Keratinocyte (primary cell): ENCODE measurements around the gene ACVR1. TPM values are rescaled to one million over a fixed set of nuclear protein-coding genes. Genes with fewer than 3 reads are reported as not detected.

Source experiments
- DNase-seq: peaks from one replicate; pipeline ENCODE4 v3.0.0-alpha.2; 2011; ENCODE audit warnings: low read depth, missing footprints, low spot score
- FAIRE-seq: peaks from 2 replicates; lab custom pipeline; 2011; peaks lifted over from hg19 to GRCh38; lab: Jason Lieb, UNC
- H2AFZ ChIP-seq: 2 replicates; pipeline ENCODE4 v1.6.0; 2012; ENCODE audit warnings: low read length, control low read depth, inconsistent platforms; ENCODE audit not compliant: control insufficient read depth
- H3K27ac ChIP-seq: 2 replicates; pipeline ENCODE4 v1.5.1; 2011; ENCODE audit warnings: low read length; ENCODE audit not compliant: control insufficient read depth, insufficient read depth
- H3K27me3 ChIP-seq: 3 replicates; pipeline ENCODE4 v1.6.0; 2011; ENCODE audit warnings: low read length; ENCODE audit not compliant: control insufficient read depth, insufficient read depth; ENCODE audit errors: extremely low read depth
- H3K36me3 ChIP-seq, 2 experiments: 2 replicates in 1 of 2; 3 replicates in 1 of 2; pipeline ENCODE4 v1.5.1; 2011; ENCODE audit warnings: low read length in 2 of 2, mild to moderate bottlenecking in 1 of 2; ENCODE audit not compliant: control insufficient read depth in 2 of 2, insufficient read depth in 2 of 2; ENCODE audit errors: extremely low read depth in 1 of 2
- H3K4me1 ChIP-seq: 3 replicates; pipeline ENCODE4 v1.5.1; 2011; ENCODE audit warnings: low read length; ENCODE audit not compliant: control insufficient read depth, insufficient read depth; ENCODE audit errors: extremely low read depth
- H3K4me2 ChIP-seq: 3 replicates; pipeline ENCODE4 v1.6.0; 2011; ENCODE audit warnings: low read depth, low read length; ENCODE audit not compliant: control insufficient read depth, insufficient read depth; ENCODE audit errors: extremely low read depth
- H3K4me3 ChIP-seq, 3 experiments: fragments of 200-600 bp in 1 of 3; sonication (generic) in 1 of 3; 2 replicates in 2 of 3; 3 replicates in 1 of 3; pipeline ENCODE4 v1.5.1; 2011 to 2016; ENCODE audit warnings: low read length in 3 of 3, mild to moderate bottlenecking in 3 of 3, control low read depth in 2 of 3, inconsistent platforms in 1 of 3, low read depth in 1 of 3, mixed read lengths in 1 of 3, mixed run types in 1 of 3, moderate library complexity in 1 of 3; ENCODE audit not compliant: control insufficient read depth in 2 of 3, insufficient read depth in 2 of 3; ENCODE audit errors: extremely low read depth in 1 of 3
- H3K79me2 ChIP-seq: 2 replicates; pipeline ENCODE4 v1.6.0; 2012; ENCODE audit warnings: low read length; ENCODE audit not compliant: control insufficient read depth, insufficient read depth
- H3K9ac ChIP-seq: 3 replicates; pipeline ENCODE4 v1.6.0; 2011; ENCODE audit warnings: low read length; ENCODE audit not compliant: control insufficient read depth, insufficient read depth; ENCODE audit errors: extremely low read depth
- H3K9me1 ChIP-seq: 3 replicates; pipeline ENCODE4 v1.6.0; 2011; ENCODE audit warnings: low read length; ENCODE audit not compliant: control insufficient read depth, insufficient read depth; ENCODE audit errors: extremely low read depth
- H3K9me3 ChIP-seq: 2 replicates; pipeline ENCODE4 v1.5.1; 2012; ENCODE audit warnings: low read depth, low read length; ENCODE audit not compliant: control insufficient read depth
- H4K20me1 ChIP-seq: 3 replicates; pipeline ENCODE4 v1.6.0; 2011; ENCODE audit warnings: low read length; ENCODE audit not compliant: control insufficient read depth, insufficient read depth; ENCODE audit errors: extremely low read depth
- EZH2 ChIP-seq: IDR thresholded peaks from one replicate; pipeline ENCODE4 v1.6.1; 2012; ENCODE audit warnings: inconsistent platforms, mild to moderate bottlenecking, low read length, moderate library complexity
- dilution Hi-C: fragments of 300-500 bp; cut with MboI; formaldehyde crosslinking; loops from one replicate; pipeline ENCODE4 v1.7.0; 2020; ENCODE audit warnings: low sequenced_read_pairs; ENCODE audit not compliant: extremely low pct_ligation_motif_present
- polyA plus RNA-seq, 5 experiments: library from polyadenylated mRNA; depleted of rRNA in 3 of 5; stranded (reverse) in 3 of 5; stranded (forward) in 1 of 5; unstranded in 1 of 5; fragments of >200 nt; gene quantifications; 1 replicate in 1 of 5; 2 replicates in 3 of 5; 3 replicates in 1 of 5; pipeline versions ENCODE4 v1.2.1 to v1.2.3, GENCODE V29; 2011 to 2012; ENCODE audit warnings: missing spikeins in 2 of 5, low read depth in 1 of 5, low replicate concordance in 1 of 5
- TF ChIP-seq, protein P1 (sequence below), 3 experiments: IDR thresholded peaks in 1 of 3; conservative IDR thresholded peaks in 1 of 3; optimal IDR thresholded peaks in 1 of 3; 2 replicates in 2 of 3; 3 replicates in 1 of 3; pipeline versions ENCODE3 to v1.5.1; 2011; ENCODE audit warnings: low read length in 3 of 3, mild to moderate bottlenecking in 3 of 3, moderate library complexity in 2 of 3, control low read depth in 1 of 3, inconsistent platforms in 1 of 3; ENCODE audit not compliant: insufficient read depth in 2 of 3; ENCODE audit errors: extremely low read depth in 1 of 3

Gene ACVR1
- polyA plus RNA-seq, 1 donor (not counting 4 experiments of a cell fraction or from before 2014, with no cell fraction given) = 30.8 TPM

GRCh38 chr2:157864857-157865430, 11.2 kb downstream of the ACVR1 start:
- no peaks in the 10 kb centered on the region for H3K9me1 ChIP-seq
- peaks cover 0 to 1% of the 10 kb centered on the region in 2 experiments for H3K36me3 ChIP-seq
- no peaks in the 10 kb centered on the region for H3K4me1 ChIP-seq
- no peak overlapping the region for H3K9ac ChIP-seq
- no peak overlapping the region for H3K4me3 ChIP-seq
- H4K20me1 ChIP-seq = no peaks in the 10 kb centered on the region
- FAIRE-seq (no peak), DNase-seq (no peak)
- no peaks in the 10 kb centered on the region for H3K27me3 ChIP-seq
- dilution Hi-C loops = no loop called here
- H3K4me2 ChIP-seq = no peak overlapping the region
- no peak overlapping the region for H3K27ac ChIP-seq
- H2AFZ ChIP-seq = no peak overlapping the region
- TF ChIP-seq, protein P1, sequence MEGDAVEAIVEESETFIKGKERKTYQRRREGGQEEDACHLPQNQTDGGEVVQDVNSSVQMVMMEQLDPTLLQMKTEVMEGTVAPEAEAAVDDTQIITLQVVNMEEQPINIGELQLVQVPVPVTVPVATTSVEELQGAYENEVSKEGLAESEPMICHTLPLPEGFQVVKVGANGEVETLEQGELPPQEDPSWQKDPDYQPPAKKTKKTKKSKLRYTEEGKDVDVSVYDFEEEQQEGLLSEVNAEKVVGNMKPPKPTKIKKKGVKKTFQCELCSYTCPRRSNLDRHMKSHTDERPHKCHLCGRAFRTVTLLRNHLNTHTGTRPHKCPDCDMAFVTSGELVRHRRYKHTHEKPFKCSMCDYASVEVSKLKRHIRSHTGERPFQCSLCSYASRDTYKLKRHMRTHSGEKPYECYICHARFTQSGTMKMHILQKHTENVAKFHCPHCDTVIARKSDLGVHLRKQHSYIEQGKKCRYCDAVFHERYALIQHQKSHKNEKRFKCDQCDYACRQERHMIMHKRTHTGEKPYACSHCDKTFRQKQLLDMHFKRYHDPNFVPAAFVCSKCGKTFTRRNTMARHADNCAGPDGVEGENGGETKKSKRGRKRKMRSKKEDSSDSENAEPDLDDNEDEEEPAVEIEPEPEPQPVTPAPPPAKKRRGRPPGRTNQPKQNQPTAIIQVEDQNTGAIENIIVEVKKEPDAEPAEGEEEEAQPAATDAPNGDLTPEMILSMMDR (optimal IDR thresholded peaks at IDR 0.05 in 1 of 3, IDR thresholded peaks at IDR 0.05 in 1 of 3, conservative IDR thresholded peaks at IDR 0.05 in 1 of 3; ENCODE audit: extremely low read depth in 1 of 3, insufficient read depth in 2 of 3, low read length in 3 of 3) = no peak
- no peak for TF ChIP-seq EZH2
- H3K9me3 ChIP-seq = no peaks in the 10 kb centered on the region
- H3K79me2 ChIP-seq = peaks cover 67% of the 10 kb centered on the region

DNA sequence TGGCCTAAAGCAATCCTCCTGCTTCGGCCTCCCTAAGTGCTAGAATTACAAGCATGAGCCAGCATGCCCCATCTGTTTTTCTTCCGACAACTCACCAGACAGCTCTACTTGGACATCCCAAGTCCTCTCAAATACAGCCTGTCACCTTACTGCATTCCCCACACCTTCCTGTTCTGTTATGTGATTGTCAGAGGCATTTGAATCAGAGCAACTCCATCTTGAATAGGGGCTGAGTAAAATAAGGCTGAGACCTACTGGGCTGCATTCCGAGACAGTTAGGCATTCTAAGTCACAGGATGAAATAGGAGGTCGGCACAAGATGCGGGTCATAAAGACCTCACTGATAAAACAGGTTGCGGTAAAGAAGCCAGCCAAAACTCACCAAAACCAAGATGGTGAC, 17.3 kb downstream of the ACVR1 start:
- H3K27ac ChIP-seq = no peak overlapping the region
- peaks cover 41% of the 10 kb centered on the region for H3K79me2 ChIP-seq
- H3K4me2 ChIP-seq = no peak overlapping the region

More for the DNA sequence above, 17.3 kb downstream of the ACVR1 start:
- Histone ChIP-seq H3K9ac (no peak overlapping the region), H3K27me3 (no peaks in the 10 kb centered on the region), H2AFZ (no peak overlapping the region), H3K9me1 (no peaks in the 10 kb centered on the region), H4K20me1 (no peaks in the 10 kb centered on the region), H3K9me3 (no peaks in the 10 kb centered on the region), H3K4me3 (no peak overlapping the region), H3K4me1 (peaks cover 14% of the 10 kb centered on the region), H3K36me3 (peaks cover 0 to 2% of the 10 kb centered on the region in 2 experiments)
- no peak for FAIRE-seq
- dilution Hi-C loops = no loop called here
- DNase-seq = no peak
- TF ChIP-seq, protein P1 (optimal IDR thresholded peaks at IDR 0.05 in 1 of 3, IDR thresholded peaks at IDR 0.05 in 1 of 3, conservative IDR thresholded peaks at IDR 0.05 in 1 of 3; ENCODE audit: extremely low read depth in 1 of 3, insufficient read depth in 2 of 3, low read length in 3 of 3) = no peak
- TF ChIP-seq EZH2 = no peak
